ENCODE results near the gene KLF2.
A peak's percentile ranks its signal among the peaks of the same experiment; 100 is the strongest.
"Not testable (repeated sequence)": the region's sequence is repeated elsewhere in the genome, so short reads cannot be mapped to it uniquely, and the experiment has no call there.

KLF2 gene

DNA sequence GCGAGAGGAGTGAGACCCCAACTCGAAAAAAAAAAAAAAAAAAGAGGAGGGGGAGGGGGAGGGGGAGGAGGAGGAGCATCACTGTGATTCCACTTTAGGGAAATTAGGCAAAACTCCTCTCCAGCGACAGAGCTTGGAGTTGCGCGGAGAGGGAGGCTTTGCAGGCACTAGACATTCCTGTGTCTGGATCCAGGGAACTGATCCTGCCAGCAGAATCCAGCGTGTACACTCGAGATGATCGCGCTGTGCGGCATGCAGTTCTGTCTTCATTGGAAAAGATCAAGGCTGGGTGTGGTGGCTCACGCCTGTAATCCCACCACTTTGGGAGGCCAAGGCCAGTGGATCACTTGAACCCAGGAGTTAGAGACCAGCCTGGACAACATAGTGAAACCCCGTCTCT lies 29.6 kb upstream of the KLF2 start:
- no peak overlapping the region for H3K4me3 ChIP-seq (ENCODE audit: low read length)
- no peaks in the 10 kb centered on the region for H3K9me3 ChIP-seq (ENCODE audit: control insufficient read depth, low read length)
- peaks cover 47% of the 10 kb centered on the region for H3K4me1 ChIP-seq (ENCODE audit: control insufficient read depth, insufficient read depth, low read length)
- H3K27me3 ChIP-seq (ENCODE audit: control insufficient read depth, insufficient read depth, low read length), result no peaks in the 10 kb centered on the region
- H3K9ac ChIP-seq (ENCODE audit: low read length), result no peak overlapping the region
- no peaks in the 10 kb centered on the region for H3K36me3 ChIP-seq (ENCODE audit: control insufficient read depth, insufficient read depth, low read length)

DNA sequence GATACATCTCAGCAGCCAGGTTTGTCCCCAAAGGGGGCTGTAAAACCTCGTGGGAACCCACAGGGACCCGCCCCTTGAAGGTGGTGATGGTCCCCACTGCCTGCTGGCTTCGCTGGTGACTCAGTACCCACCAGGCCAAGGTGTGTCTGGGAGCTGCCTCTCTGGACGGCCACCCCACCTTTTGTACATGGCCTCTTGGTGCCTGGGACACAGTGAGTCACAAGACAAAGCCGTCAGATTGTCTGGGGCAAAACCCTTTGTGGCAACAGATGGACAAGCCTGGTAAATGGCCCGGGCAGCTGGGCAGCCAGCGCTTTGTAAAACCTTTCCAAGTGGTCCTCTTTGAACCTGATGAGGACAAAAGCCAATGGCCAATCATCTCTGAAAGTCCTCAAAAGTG lies 27.9 kb upstream of the KLF2 start:
- peak overlapping the region; percentile 9 for H3K4me3 ChIP-seq (ENCODE audit: low read length)
- peak overlapping the region; percentile 63 for H3K9ac ChIP-seq (ENCODE audit: low read length)
- no peaks in the 10 kb centered on the region for H3K9me3 ChIP-seq (ENCODE audit: control insufficient read depth, low read length)
- no peaks in the 10 kb centered on the region for H3K36me3 ChIP-seq (ENCODE audit: control insufficient read depth, insufficient read depth, low read length)
- no peaks in the 10 kb centered on the region for H3K27me3 ChIP-seq (ENCODE audit: control insufficient read depth, insufficient read depth, low read length)
- peaks cover 48% of the 10 kb centered on the region for H3K4me1 ChIP-seq (ENCODE audit: control insufficient read depth, insufficient read depth, low read length)

DNA sequence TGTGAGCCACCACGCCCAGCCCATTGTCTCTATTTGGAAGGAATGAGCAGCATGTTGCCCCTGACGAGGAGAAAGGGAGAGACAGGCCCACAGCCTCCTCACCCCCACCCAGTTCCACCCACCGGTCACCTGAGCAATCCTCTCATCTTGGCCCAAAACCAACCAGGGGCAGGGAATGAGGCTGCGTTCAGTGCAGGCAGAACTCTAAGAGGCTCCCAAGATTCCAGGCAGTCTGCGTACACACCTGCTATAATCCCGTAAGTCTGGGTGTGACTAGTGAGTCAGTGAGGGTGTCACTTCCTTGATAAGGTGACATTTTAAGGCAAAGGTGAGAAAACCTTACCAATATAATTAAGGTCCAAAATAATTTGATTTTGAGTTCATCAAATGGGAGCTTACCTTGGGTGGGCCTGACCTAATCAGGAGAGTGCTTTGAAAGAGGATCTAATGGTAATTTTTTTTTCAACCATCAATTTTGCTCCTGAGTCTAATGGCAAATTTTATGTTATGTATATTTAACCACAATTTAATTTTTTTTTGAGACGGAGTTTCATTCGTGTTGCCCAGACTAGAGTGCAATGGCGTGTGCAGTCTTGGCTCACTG lies 26.9 kb upstream of the KLF2 start:
- no peaks in the 10 kb centered on the region for H3K9me3 ChIP-seq (ENCODE audit: control insufficient read depth, low read length)
- H3K36me3 ChIP-seq (ENCODE audit: control insufficient read depth, insufficient read depth, low read length), result no peaks in the 10 kb centered on the region
- H3K27me3 ChIP-seq (ENCODE audit: control insufficient read depth, insufficient read depth, low read length), result no peaks in the 10 kb centered on the region
- H3K9ac ChIP-seq (ENCODE audit: low read length), result peak overlapping the region; percentile 63
- H3K4me1 ChIP-seq (ENCODE audit: control insufficient read depth, insufficient read depth, low read length), result peaks cover 56% of the 10 kb centered on the region
- peak overlapping the region; percentile 9 for H3K4me3 ChIP-seq (ENCODE audit: low read length)

DNA sequence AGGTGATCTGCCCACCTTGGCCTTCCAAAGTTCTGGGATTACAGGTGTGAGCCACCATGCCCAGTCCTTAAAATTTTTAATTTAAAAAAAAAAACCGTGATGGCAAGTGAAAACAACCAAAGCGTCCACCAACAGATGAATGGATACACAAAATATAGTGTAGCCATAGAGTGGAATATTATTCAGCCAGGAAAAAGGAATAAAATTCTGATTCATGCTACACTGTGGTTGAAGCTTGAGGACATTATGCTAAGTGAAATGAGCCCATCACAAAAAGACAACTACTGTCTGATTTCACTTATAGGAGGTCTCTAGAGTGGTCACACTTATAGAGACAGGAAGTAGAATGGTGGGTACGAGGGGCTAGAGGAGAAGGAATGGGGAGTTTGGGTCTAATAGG lies 26.3 kb upstream of the KLF2 start:
- Histone ChIP-seq H3K36me3 (ENCODE audit: control insufficient read depth, insufficient read depth, low read length) (no peaks in the 10 kb centered on the region), H3K9me3 (ENCODE audit: control insufficient read depth, low read length) (no peaks in the 10 kb centered on the region), H3K9ac (ENCODE audit: low read length) (no peak overlapping the region), H3K4me3 (ENCODE audit: low read length) (no peak overlapping the region), H3K27me3 (ENCODE audit: control insufficient read depth, insufficient read depth, low read length) (no peaks in the 10 kb centered on the region), H3K4me1 (ENCODE audit: control insufficient read depth, insufficient read depth, low read length) (peaks cover 49% of the 10 kb centered on the region)

DNA sequence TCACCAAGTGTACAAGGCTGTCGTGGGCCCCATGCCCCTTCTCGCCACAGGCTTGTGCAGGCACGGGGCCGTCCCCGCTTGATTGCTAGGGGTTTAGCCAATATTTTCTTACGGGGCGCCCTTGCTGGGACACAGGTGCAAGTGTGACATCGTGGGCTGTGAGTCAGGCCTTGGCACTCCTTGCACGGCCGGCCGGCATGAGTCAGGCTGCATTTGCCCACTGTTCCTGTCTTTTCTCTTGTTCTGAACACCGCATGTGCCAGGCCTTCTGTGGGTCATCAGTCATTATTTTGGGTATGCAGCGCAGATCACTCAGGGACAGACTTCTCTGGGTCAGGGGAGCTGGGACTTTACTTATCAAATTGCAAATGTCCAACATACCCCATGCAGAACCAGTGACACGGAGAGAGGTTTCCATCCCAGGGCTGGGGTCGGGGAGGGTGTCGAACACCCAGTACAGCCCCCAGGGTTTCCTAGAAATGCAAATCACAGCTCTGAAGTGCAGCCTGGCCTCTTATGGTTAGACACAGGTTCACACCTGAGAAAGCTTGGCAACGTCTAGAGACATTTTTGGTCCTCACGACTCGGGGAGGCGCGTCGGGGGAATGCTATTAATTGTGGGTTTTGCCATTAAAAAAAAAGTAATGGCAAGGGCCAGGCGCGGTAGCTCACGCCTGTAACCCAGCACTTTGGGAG lies 22.5 kb upstream of the KLF2 start:
- no peak overlapping the region for H3K4me3 ChIP-seq (ENCODE audit: low read length)
- H3K9me3 ChIP-seq (ENCODE audit: control insufficient read depth, low read length), result no peaks in the 10 kb centered on the region
- no peaks in the 10 kb centered on the region for H3K36me3 ChIP-seq (ENCODE audit: control insufficient read depth, insufficient read depth, low read length)
- no peak overlapping the region for H3K9ac ChIP-seq (ENCODE audit: low read length)
- peaks cover 23% of the 10 kb centered on the region for H3K4me1 ChIP-seq (ENCODE audit: control insufficient read depth, insufficient read depth, low read length)
- no peaks in the 10 kb centered on the region for H3K27me3 ChIP-seq (ENCODE audit: control insufficient read depth, insufficient read depth, low read length)

DNA sequence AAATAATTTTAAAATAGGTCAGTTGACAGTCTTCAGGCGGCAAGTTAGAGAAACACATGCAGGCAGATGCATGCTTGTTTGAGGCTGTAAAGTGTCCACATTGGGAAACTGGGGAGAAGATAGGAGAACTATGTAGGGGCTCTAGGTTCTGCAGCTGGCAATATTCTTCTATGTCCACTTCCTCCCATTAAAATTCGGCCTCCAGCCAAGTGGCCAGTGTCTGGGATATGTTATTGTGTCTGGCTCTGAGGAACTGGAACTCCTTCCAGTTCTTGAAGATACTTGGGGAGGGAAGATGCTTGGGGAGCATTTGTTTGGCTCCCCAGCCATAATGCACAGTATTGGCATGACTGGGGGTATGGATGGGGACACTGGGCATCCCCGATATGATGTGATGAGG lies 20.9 kb upstream of the KLF2 start:
- Histone ChIP-seq H3K9ac (ENCODE audit: low read length) (no peak overlapping the region), H3K4me1 (ENCODE audit: control insufficient read depth, insufficient read depth, low read length) (peaks cover 20% of the 10 kb centered on the region), H3K9me3 (ENCODE audit: control insufficient read depth, low read length) (no peaks in the 10 kb centered on the region), H3K4me3 (ENCODE audit: low read length) (no peak overlapping the region), H3K36me3 (ENCODE audit: control insufficient read depth, insufficient read depth, low read length) (no peaks in the 10 kb centered on the region), H3K27me3 (ENCODE audit: control insufficient read depth, insufficient read depth, low read length) (no peaks in the 10 kb centered on the region)

DNA sequence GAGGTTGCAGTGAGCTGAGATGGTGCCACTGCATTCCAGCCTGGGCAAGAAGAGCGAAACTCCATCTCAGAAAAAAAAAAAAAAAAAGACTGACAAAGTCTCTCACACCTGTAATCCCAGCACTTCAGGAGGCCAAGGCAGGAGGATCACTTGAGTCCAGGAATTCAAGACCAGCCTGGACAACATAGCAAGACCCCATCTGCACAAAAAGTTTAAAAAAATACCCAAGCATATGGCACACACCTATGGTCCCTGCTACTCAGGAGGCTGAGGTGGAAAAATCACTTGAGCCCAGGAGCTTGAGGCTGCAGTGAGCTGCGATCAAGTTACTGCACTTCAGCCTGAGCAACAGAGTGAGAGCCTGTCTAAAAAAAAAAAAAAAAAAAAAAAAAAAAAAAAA lies 20.1 kb upstream of the KLF2 start:
- not testable (repeated sequence) for H3K27me3 ChIP-seq (ENCODE audit: control insufficient read depth, insufficient read depth, low read length); H3K9ac ChIP-seq (ENCODE audit: low read length); H3K9me3 ChIP-seq (ENCODE audit: control insufficient read depth, low read length); H3K36me3 ChIP-seq (ENCODE audit: control insufficient read depth, insufficient read depth, low read length); H3K4me3 ChIP-seq (ENCODE audit: low read length)
- H3K4me1 ChIP-seq (ENCODE audit: control insufficient read depth, insufficient read depth, low read length), result peaks cover 19% of the 10 kb centered on the region

DNA sequence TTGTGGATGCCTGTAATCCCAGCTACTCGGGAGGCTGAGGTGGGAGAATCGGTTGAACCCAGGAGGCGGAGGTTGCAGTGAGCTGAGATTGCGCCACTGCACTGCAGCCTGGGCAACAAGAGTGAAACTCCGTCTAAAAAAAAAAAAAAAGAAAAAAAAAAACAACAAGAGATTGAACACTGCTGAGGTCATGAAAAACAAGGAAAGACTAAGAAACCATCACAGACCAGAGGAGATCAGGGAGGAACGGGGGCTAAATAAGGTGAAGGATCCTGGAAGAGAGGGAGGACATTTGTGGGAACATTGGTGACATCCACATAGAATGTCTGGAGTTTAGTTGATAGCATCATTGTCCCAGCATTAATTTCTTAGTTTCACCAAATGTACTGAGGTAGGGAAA lies 19.6 kb upstream of the KLF2 start:
- not testable (repeated sequence) for H3K9ac ChIP-seq (ENCODE audit: low read length); H3K36me3 ChIP-seq (ENCODE audit: control insufficient read depth, insufficient read depth, low read length); H3K27me3 ChIP-seq (ENCODE audit: control insufficient read depth, insufficient read depth, low read length); H3K4me3 ChIP-seq (ENCODE audit: low read length); H3K9me3 ChIP-seq (ENCODE audit: control insufficient read depth, low read length)
- peaks cover 15% of the 10 kb centered on the region for H3K4me1 ChIP-seq (ENCODE audit: control insufficient read depth, insufficient read depth, low read length)

DNA sequence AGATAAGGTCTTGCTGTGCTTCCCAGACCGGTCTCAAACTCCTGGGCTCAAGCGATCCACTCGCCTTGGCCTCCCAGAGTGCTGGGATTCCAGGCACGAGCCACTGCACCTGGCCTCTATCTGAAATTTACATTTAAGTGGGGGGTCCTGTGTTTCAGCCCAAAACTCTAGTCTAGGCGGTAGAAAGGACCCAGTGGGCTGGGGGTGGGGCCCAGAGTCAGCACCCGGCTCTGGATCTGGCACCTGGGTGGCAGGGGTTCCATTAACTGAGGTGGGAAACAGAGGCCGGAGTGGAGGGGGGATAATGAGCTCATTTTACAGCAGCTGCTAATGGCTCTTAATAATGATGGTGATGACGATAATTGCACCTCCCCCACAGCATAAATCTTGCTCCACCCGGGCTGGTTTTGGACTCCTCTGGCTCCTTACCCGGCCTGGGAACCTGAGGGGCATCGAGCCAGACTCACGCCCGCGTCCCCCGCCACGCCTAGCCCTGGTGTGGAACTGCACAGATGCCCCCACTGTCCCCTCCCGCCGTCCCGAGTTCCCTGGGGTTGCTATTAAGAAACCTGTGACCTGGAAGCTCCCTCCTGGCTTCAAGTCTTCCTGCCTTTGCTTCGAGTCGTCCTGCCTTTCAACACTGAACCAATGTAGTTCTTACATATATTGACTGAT lies 17.8 kb upstream of the KLF2 start:
- H3K27me3 ChIP-seq (ENCODE audit: control insufficient read depth, insufficient read depth, low read length), result no peaks in the 10 kb centered on the region
- H3K9ac ChIP-seq (ENCODE audit: low read length), result no peak overlapping the region
- no peaks in the 10 kb centered on the region for H3K9me3 ChIP-seq (ENCODE audit: control insufficient read depth, low read length)
- no peaks in the 10 kb centered on the region for H3K36me3 ChIP-seq (ENCODE audit: control insufficient read depth, insufficient read depth, low read length)
- H3K4me3 ChIP-seq (ENCODE audit: low read length), result no peak overlapping the region
- H3K4me1 ChIP-seq (ENCODE audit: control insufficient read depth, insufficient read depth, low read length), result peaks cover 12% of the 10 kb centered on the region

DNA sequence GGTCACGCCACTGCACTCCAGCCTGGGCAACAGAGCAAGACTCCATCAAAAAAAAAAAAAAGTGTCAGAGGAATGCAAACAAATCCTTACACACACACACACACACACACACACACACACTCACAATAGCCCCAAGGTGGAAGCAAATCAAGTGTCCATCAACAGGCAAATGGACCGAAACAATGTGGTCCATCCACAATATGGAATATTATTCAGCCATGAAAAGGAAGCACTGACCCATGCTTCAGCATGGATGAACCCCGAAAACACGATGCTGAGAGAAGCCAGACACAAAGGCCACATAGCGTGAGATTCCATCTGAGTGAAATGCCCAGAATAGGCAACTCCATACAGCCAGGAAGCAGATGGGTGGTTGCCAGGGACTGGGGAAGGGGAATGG lies 16.5 kb upstream of the KLF2 start:
- Histone ChIP-seq H3K27me3 (ENCODE audit: control insufficient read depth, insufficient read depth, low read length) (no peaks in the 10 kb centered on the region), H3K9ac (ENCODE audit: low read length) (no peak overlapping the region), H3K4me1 (ENCODE audit: control insufficient read depth, insufficient read depth, low read length) (peaks cover 5% of the 10 kb centered on the region), H3K4me3 (ENCODE audit: low read length) (no peak overlapping the region), H3K9me3 (ENCODE audit: control insufficient read depth, low read length) (no peaks in the 10 kb centered on the region), H3K36me3 (ENCODE audit: control insufficient read depth, insufficient read depth, low read length) (no peaks in the 10 kb centered on the region)

DNA sequence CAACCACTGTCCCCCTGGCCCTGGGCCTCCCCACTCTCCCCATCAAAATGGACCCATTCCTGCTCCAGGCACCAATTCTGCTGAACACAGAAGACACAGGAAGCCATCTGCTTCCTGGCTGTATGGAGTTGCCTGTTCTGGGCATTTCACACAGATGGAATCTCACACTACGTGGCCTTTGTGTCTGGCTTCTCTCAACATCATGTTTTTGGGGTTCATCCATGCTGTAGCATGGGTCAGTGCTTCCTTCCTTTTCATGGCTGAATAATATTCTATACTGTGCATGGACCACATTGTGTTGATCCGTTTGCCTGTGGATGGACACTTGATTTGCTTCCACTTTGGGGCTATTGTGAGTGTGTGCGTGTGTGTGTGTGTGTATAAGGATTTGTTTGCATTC lies 15.0 kb upstream of the KLF2 start:
- Histone ChIP-seq H3K9ac (ENCODE audit: low read length) (no peak overlapping the region), H3K27me3 (ENCODE audit: control insufficient read depth, insufficient read depth, low read length) (no peaks in the 10 kb centered on the region), H3K4me1 (ENCODE audit: control insufficient read depth, insufficient read depth, low read length) (no peaks in the 10 kb centered on the region), H3K4me3 (ENCODE audit: low read length) (no peak overlapping the region), H3K36me3 (ENCODE audit: control insufficient read depth, insufficient read depth, low read length) (no peaks in the 10 kb centered on the region), H3K9me3 (ENCODE audit: control insufficient read depth, low read length) (no peaks in the 10 kb centered on the region)

DNA sequence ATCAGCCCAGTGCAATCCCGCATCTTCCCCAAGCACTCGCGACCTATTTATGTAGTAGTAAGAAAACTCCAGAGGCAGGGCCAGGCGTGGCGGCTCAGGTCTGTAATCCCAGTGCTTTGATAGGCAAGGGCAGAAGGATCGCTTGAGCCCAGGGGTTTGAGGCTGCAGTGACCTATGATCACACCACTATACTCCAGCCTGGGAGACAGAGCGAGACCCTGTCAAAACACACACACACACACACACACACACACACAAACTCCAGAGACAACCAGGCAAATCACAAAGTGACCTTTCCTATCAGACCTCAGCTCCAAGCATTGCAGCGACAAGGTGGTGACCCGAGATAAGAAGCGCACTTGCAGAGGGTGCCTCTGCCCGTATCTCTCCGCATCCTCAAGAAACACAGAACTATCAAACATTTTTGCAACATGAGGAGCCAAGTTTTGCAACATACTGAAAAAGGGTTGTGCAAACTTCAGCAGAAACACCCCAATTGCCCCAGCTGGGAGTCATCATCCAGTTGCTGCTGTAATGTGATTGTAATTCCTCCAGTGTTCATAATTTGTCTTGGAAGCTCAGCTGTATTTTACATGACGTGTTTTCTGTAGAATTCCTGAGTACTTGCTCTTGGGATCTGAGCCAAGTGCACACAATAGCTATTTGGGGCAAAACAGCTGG lies 8.7 kb upstream of the KLF2 start:
- Histone ChIP-seq H3K4me3 (ENCODE audit: low read length) (no peak overlapping the region), H3K4me1 (ENCODE audit: control insufficient read depth, insufficient read depth, low read length) (peaks cover 13% of the 10 kb centered on the region), H3K9ac (ENCODE audit: low read length) (no peak overlapping the region), H3K36me3 (ENCODE audit: control insufficient read depth, insufficient read depth, low read length) (no peaks in the 10 kb centered on the region), H3K27me3 (ENCODE audit: control insufficient read depth, insufficient read depth, low read length) (no peaks in the 10 kb centered on the region), H3K9me3 (ENCODE audit: control insufficient read depth, low read length) (no peaks in the 10 kb centered on the region)

Measured in mucosa of stomach (tissue), 1 donor.